Cardiac fibroblast (primary cell): Measurements from ENCODE around the gene TMC2.
"Not testable (repeated sequence)": the region's sequence is repeated elsewhere in the genome, so short reads cannot be mapped to it uniquely, and the experiment has no call there.

Experiments used
- DNase-seq, 2 donors: peaks; one replicate each; pipeline versions ENCODE4 v3.0.0 to v3.0.0-alpha.2; 2010; ENCODE audit warnings: low read depth in 2 of 2
- H3K4me3 ChIP-seq, 2 donors: replicated peaks in 1 of 2; 1 replicate in 1 of 2; 2 replicates in 1 of 2; pipeline ENCODE4 v1.5.1; 2011; ENCODE audit warnings: low read depth in 2 of 2, low read length in 2 of 2, mild to moderate bottlenecking in 2 of 2, moderate library complexity in 1 of 2
- CTCF ChIP-seq: IDR thresholded peaks from one replicate; pipeline ENCODE4 v1.5.1; 2011; ENCODE audit warnings: low read depth, mild to moderate bottlenecking, low read length, inconsistent platforms

TMC2 gene

GRCh38 chr20:2521369-2522305 is 14.7 kb upstream of the TMC2 start:
- H3K4me3 ChIP-seq: no peak overlapping the region
- peak; percentile 63 for DNase-seq
- TF ChIP-seq CTCF: peak; percentile 96

- not testable (repeated sequence) for DNase-seq, H3K4me3 ChIP-seq
Observed at GRCh38 chr20:2522826-2523429, 13.4 kb upstream of the TMC2 start.

GRCh38 chr20:2523919-2524708 is 12.3 kb upstream of the TMC2 start:
- DNase-seq: peak; percentile 81 to 87
- peak; percentile 95 for TF ChIP-seq CTCF
- peak overlapping the region; percentile 74 to 84 for H3K4me3 ChIP-seq

GRCh38 chr20:2524709-2525506 is 11.5 kb upstream of the TMC2 start:
- H3K4me3 ChIP-seq: peak overlapping the region; percentile 74 to 84
- DNase-seq: peak in 1 of 2 donors; percentile 82
- TF ChIP-seq CTCF: no peak

- H3K4me3 ChIP-seq, DNase-seq: not testable (repeated sequence)
Observed at GRCh38 chr20:2526218-2526583, 10.2 kb upstream of the TMC2 start.

- DNase-seq: no peak
- no peak for TF ChIP-seq CTCF
- no peak overlapping the region for H3K4me3 ChIP-seq
Observed at GRCh38 chr20:2527762-2528161, 8.6 kb upstream of the TMC2 start.

- TF ChIP-seq CTCF: no peak
- peak in 1 of 2 donors; percentile 15 for DNase-seq
Observed at GRCh38 chr20:2528671-2529271, 7.6 kb upstream of the TMC2 start.

More at GRCh38 chr20:2528671-2529271, 7.6 kb upstream of the TMC2 start:
- H3K4me3 ChIP-seq: no peak overlapping the region
